Karpas-422 (cell line): ENCODE measurements around the gene ZNF57. TPM values are rescaled to one million over a fixed set of nuclear protein-coding genes. Genes with fewer than 3 reads are reported as not detected.
"Not testable (repeated sequence)": the region's sequence is repeated elsewhere in the genome, so short reads cannot be mapped to it uniquely, and the experiment has no call there.

ENCODE experiments used
- DNase-seq: peaks from one replicate; pipeline ENCODE4 v3.0.0-alpha.2; 2015
- H2AFZ ChIP-seq: fragments of 200-600 bp; sonication (generic); 2 replicates; pipeline ENCODE4 v1.6.1; 2014; ENCODE audit warnings: antibody characterized with exemption, low read length, mixed read lengths
- H3K27ac ChIP-seq: fragments of 200-600 bp; sonication (generic); 2 replicates; pipeline ENCODE4 v1.5.1; 2014; ENCODE audit warnings: mild to moderate bottlenecking, low read length, moderate library complexity
- H3K27me3 ChIP-seq: fragments of 200-600 bp; sonication (generic); 2 replicates; pipeline ENCODE4 v1.6.1; 2014; ENCODE audit warnings: low read length, mixed read lengths
- H3K36me3 ChIP-seq: fragments of 200-600 bp; sonication (generic); 2 replicates; pipeline ENCODE4 v1.6.1; 2014; ENCODE audit warnings: low read length, mixed read lengths; ENCODE audit not compliant: insufficient read depth
- H3K4me1 ChIP-seq: fragments of 200-600 bp; sonication (generic); 2 replicates; pipeline ENCODE4 v1.6.1; 2014; ENCODE audit warnings: mild to moderate bottlenecking, low read length, mixed read lengths
- H3K4me2 ChIP-seq: fragments of 200-600 bp; sonication (generic); 2 replicates; pipeline ENCODE4 v1.6.1; 2014; ENCODE audit warnings: low read length, low read depth, mild to moderate bottlenecking; ENCODE audit not compliant: poor library complexity, severe bottlenecking
- H3K4me3 ChIP-seq: fragments of 200-600 bp; sonication (generic); 2 replicates; pipeline ENCODE4 v1.5.1; 2014; ENCODE audit warnings: mild to moderate bottlenecking, antibody characterized with exemption, low read length, mixed read lengths
- H3K79me2 ChIP-seq: fragments of 200-600 bp; sonication (generic); 2 replicates; pipeline ENCODE4 v1.6.1; 2014; ENCODE audit warnings: mild to moderate bottlenecking, low read length, mixed read lengths
- H3K9ac ChIP-seq: fragments of 200-600 bp; sonication (generic); 2 replicates; pipeline ENCODE4 v1.6.0; 2014; ENCODE audit warnings: low read length
- H3K9me2 ChIP-seq: fragments of 200-600 bp; sonication (generic), shearing (Covaris generic); replicated peaks from 2 replicates; pipeline ENCODE4 v1.6.0; 2014; ENCODE audit warnings: mild to moderate bottlenecking, low read length, moderate library complexity; ENCODE audit not compliant: insufficient read depth
- H3K9me3 ChIP-seq: fragments of 300-700, 200-600 bp; sonication (generic); 2 replicates; pipeline ENCODE4 v1.6.1; 2014; ENCODE audit warnings: low read length, mixed read lengths
- H4K20me1 ChIP-seq: fragments of 200-600 bp; sonication (generic); 2 replicates; pipeline ENCODE4 v1.6.1; 2014; ENCODE audit warnings: mild to moderate bottlenecking, antibody characterized with exemption, low read length, low read depth; ENCODE audit not compliant: insufficient read depth
- total RNA-seq: library from RNA; depleted of rRNA; stranded (reverse); fragments of >200 nt; shearing (Covaris generic); gene quantifications from 2 replicates; pipeline ENCODE4 v1.2.3, GENCODE V29; 2014; ENCODE audit warnings: low replicate concordance

The ZNF57 gene
- total RNA-seq, 1 experiment from 2014 or later = 1.0 TPM

GRCh38 chr19:2885736-2886135 is 15.0 kb upstream of the ZNF57 start:
- H3K4me1 ChIP-seq = no peaks in the 10 kb centered on the region
- no peak overlapping the region for H3K9ac ChIP-seq
- no peaks in the 10 kb centered on the region for H3K79me2 ChIP-seq
- no peak for DNase-seq
- H3K9me3 ChIP-seq = no peaks in the 10 kb centered on the region
- H3K36me3 ChIP-seq = no peaks in the 10 kb centered on the region
- no peak overlapping the region for H3K27ac ChIP-seq
- H3K4me3 ChIP-seq = no peak overlapping the region
- H3K27me3 ChIP-seq = no peaks in the 10 kb centered on the region
- no peaks in the 10 kb centered on the region for H3K9me2 ChIP-seq
- no peak overlapping the region for H2AFZ ChIP-seq
- no peaks in the 10 kb centered on the region for H4K20me1 ChIP-seq
- no peak overlapping the region for H3K4me2 ChIP-seq

- peak; percentile 80 for DNase-seq
- H2AFZ ChIP-seq = no peak overlapping the region
Observed at GRCh38 chr19:2887391-2887914, 13.3 kb upstream of the ZNF57 start.

GRCh38 chr19:2888731-2889224 is 11.9 kb upstream of the ZNF57 start:
- Histone ChIP-seq H3K27me3 (no peaks in the 10 kb centered on the region), H3K4me3 (no peak overlapping the region), H3K9ac (no peak overlapping the region), H3K4me2 (no peak overlapping the region), H2AFZ (no peak overlapping the region), H3K4me1 (no peaks in the 10 kb centered on the region), H4K20me1 (no peaks in the 10 kb centered on the region), H3K9me2 (no peaks in the 10 kb centered on the region), H3K79me2 (no peaks in the 10 kb centered on the region), H3K27ac (no peak overlapping the region), H3K9me3 (no peaks in the 10 kb centered on the region), H3K36me3 (no peaks in the 10 kb centered on the region)
- DNase-seq = no peak

More at GRCh38 chr19:2887391-2887914, 13.3 kb upstream of the ZNF57 start:
- no peaks in the 10 kb centered on the region for H3K27me3 ChIP-seq
- no peak overlapping the region for H3K4me2 ChIP-seq
- no peak overlapping the region for H3K9ac ChIP-seq
- no peaks in the 10 kb centered on the region for H3K9me2 ChIP-seq
- H3K9me3 ChIP-seq = no peaks in the 10 kb centered on the region
- no peaks in the 10 kb centered on the region for H4K20me1 ChIP-seq
- H3K79me2 ChIP-seq = no peaks in the 10 kb centered on the region
- H3K36me3 ChIP-seq = no peaks in the 10 kb centered on the region
- H3K4me1 ChIP-seq = no peaks in the 10 kb centered on the region
- H3K4me3 ChIP-seq = no peak overlapping the region
- H3K27ac ChIP-seq = no peak overlapping the region

GRCh38 chr19:2890531-2890930 is 10.2 kb upstream of the ZNF57 start:
- H2AFZ ChIP-seq, H3K27me3 ChIP-seq: not testable (repeated sequence)

GRCh38 chr19:2896694-2897093 is 4.0 kb upstream of the ZNF57 start:
- no peak overlapping the region for H2AFZ ChIP-seq
- no peak overlapping the region for H3K4me2 ChIP-seq
- no peaks in the 10 kb centered on the region for H4K20me1 ChIP-seq
- no peaks in the 10 kb centered on the region for H3K9me2 ChIP-seq
- peaks cover 1% of the 10 kb centered on the region for H3K4me1 ChIP-seq
- H3K36me3 ChIP-seq = no peaks in the 10 kb centered on the region
- no peak for DNase-seq
- H3K27me3 ChIP-seq = no peaks in the 10 kb centered on the region
- H3K9ac ChIP-seq = no peak overlapping the region
- peaks cover 8% of the 10 kb centered on the region; the same call in 1 of the 2 replicates for H3K79me2 ChIP-seq
- peaks cover 3% of the 10 kb centered on the region; the same call in 1 of the 2 replicates for H3K9me3 ChIP-seq
- no peak overlapping the region for H3K4me3 ChIP-seq
- no peak overlapping the region for H3K27ac ChIP-seq

More at GRCh38 chr19:2890531-2890930, 10.2 kb upstream of the ZNF57 start:
- H3K79me2 ChIP-seq, H3K4me2 ChIP-seq, DNase-seq, H4K20me1 ChIP-seq, H3K9me2 ChIP-seq, H3K4me1 ChIP-seq, H3K9ac ChIP-seq, H3K9me3 ChIP-seq, H3K36me3 ChIP-seq, H3K27ac ChIP-seq, H3K4me3 ChIP-seq: not testable (repeated sequence)

- no peaks in the 10 kb centered on the region for H3K9me2 ChIP-seq
- H2AFZ ChIP-seq = no peak overlapping the region
- H3K4me2 ChIP-seq = no peak overlapping the region
- no peak overlapping the region for H3K4me3 ChIP-seq
- no peaks in the 10 kb centered on the region for H3K9me3 ChIP-seq
- no peaks in the 10 kb centered on the region for H3K27me3 ChIP-seq
- H3K9ac ChIP-seq = no peak overlapping the region
- no peak overlapping the region for H3K27ac ChIP-seq
- peaks cover 35% of the 10 kb centered on the region; the same call in 1 of the 2 replicates for H3K79me2 ChIP-seq
- no peaks in the 10 kb centered on the region for H4K20me1 ChIP-seq
- no peaks in the 10 kb centered on the region for H3K36me3 ChIP-seq
- no peak for DNase-seq
- H3K4me1 ChIP-seq = peaks cover 7% of the 10 kb centered on the region
Observed at GRCh38 chr19:2902590-2903218, 2.0 kb downstream of the ZNF57 start.

GRCh38 chr19:2903326-2903725 is 2.6 kb downstream of the ZNF57 start:
- not testable (repeated sequence) for H3K9ac ChIP-seq, H3K4me1 ChIP-seq, H3K4me3 ChIP-seq, H3K36me3 ChIP-seq, H3K9me2 ChIP-seq, H2AFZ ChIP-seq, H3K4me2 ChIP-seq, H4K20me1 ChIP-seq, H3K27me3 ChIP-seq, DNase-seq, H3K27ac ChIP-seq, H3K9me3 ChIP-seq
- H3K79me2 ChIP-seq = peaks cover 35% of the 10 kb centered on the region; the same call in 1 of the 2 replicates

- peaks cover 7% of the 10 kb centered on the region for H3K4me1 ChIP-seq
- peaks cover 37% of the 10 kb centered on the region for H3K79me2 ChIP-seq
- H4K20me1 ChIP-seq = no peaks in the 10 kb centered on the region
- no peaks in the 10 kb centered on the region for H3K36me3 ChIP-seq
- H3K27me3 ChIP-seq = no peaks in the 10 kb centered on the region
- H3K4me3 ChIP-seq = no peak overlapping the region
- H3K4me2 ChIP-seq = no peak overlapping the region
- H3K9me2 ChIP-seq = no peaks in the 10 kb centered on the region
- no peak for DNase-seq
- no peak overlapping the region for H3K27ac ChIP-seq
- H3K9me3 ChIP-seq = no peaks in the 10 kb centered on the region
- no peak overlapping the region for H2AFZ ChIP-seq
- no peak overlapping the region for H3K9ac ChIP-seq
Observed at GRCh38 chr19:2905918-2906519, 5.3 kb downstream of the ZNF57 start.
